CD4-positive, alpha-beta memory T cell (primary cell): ENCODE measurements around the gene SEMA5B. TPM values are rescaled to one million over a fixed set of nuclear protein-coding genes. Genes with fewer than 3 reads are reported as not detected.
A peak's percentile ranks its signal among the peaks of the same experiment; 100 is the strongest.

ENCODE experiments used
- CTCF ChIA-PET: fragments of 350-600 bp; sonication (Branson Sonifier 250); formaldehyde crosslinking; loops from one replicate; lab custom pipeline; 2021; ENCODE audit warnings: inconsistent platforms; ENCODE audit not compliant: partially characterized antibody; lab: Charles Lee
- POLR2A ChIA-PET: fragments of 350-600 bp; sonication (Branson Sonifier 250); formaldehyde crosslinking; loops from one replicate; lab custom pipeline; 2021; ENCODE audit not compliant: partially characterized antibody; lab: Charles Lee
- DNase-seq, 5 donors: peaks; one replicate each; pipeline versions ENCODE4 v3.0.0 to v3.0.0-alpha.2; 2020 to 2022; ENCODE audit warnings: mixed read lengths in 1 of 5
- H3K27ac ChIP-seq: one replicate; pipeline ENCODE4 v1.7.0; 2013; ENCODE audit warnings: low read depth, low read length
- H3K27me3 ChIP-seq: 2 replicates; pipeline ENCODE4 v1.7.0; 2013; ENCODE audit warnings: mild to moderate bottlenecking, low read length, moderate library complexity; ENCODE audit not compliant: insufficient read depth
- H3K36me3 ChIP-seq: 2 replicates; pipeline ENCODE4 v1.7.0; 2013; ENCODE audit warnings: mild to moderate bottlenecking, low read length, moderate library complexity; ENCODE audit not compliant: insufficient read depth
- H3K4me1 ChIP-seq: 2 replicates; pipeline ENCODE4 v1.7.0; 2013; ENCODE audit warnings: mild to moderate bottlenecking, low read length, moderate library complexity; ENCODE audit not compliant: insufficient read depth
- H3K4me3 ChIP-seq, 2 donors: one replicate each; pipeline ENCODE4 v1.7.0; 2013; ENCODE audit warnings: low read length in 2 of 2, mild to moderate bottlenecking in 1 of 2
- H3K9me3 ChIP-seq, 2 donors: one replicate each; pipeline ENCODE4 v1.7.0; 2013; ENCODE audit warnings: low read length in 2 of 2, control low read depth in 1 of 2; ENCODE audit not compliant: control insufficient read depth in 1 of 2
- H3K27ac Mint-ChIP-seq, 7 donors: one replicate each; pipeline ENCODE4 v1.8.0; 2020 to 2021; ENCODE audit warnings: mixed read lengths in 7 of 7, mild to moderate bottlenecking in 6 of 7, inconsistent platforms in 3 of 7, moderate library complexity in 3 of 7
- H3K27me3 Mint-ChIP-seq, 2 donors: one replicate each; pipeline ENCODE4 v1.8.0; 2020 to 2021; ENCODE audit warnings: mixed read lengths in 2 of 2
- H3K36me3 Mint-ChIP-seq, 2 donors: one replicate each; pipeline ENCODE4 v1.8.0; 2020 to 2021; ENCODE audit warnings: mixed read lengths in 2 of 2, inconsistent platforms in 1 of 2, mild to moderate bottlenecking in 1 of 2
- H3K4me1 Mint-ChIP-seq, 4 donors: one replicate each; pipeline ENCODE4 v1.8.0; 2020 to 2021; ENCODE audit warnings: mixed read lengths in 4 of 4, mild to moderate bottlenecking in 1 of 4
- H3K4me3 Mint-ChIP-seq, 8 donors: one replicate each; pipeline ENCODE4 v1.8.0; 2020 to 2021; ENCODE audit warnings: mixed read lengths in 8 of 8, mild to moderate bottlenecking in 7 of 8, moderate library complexity in 6 of 8, inconsistent platforms in 3 of 8
- H3K9me3 Mint-ChIP-seq, 8 donors: one replicate each; pipeline ENCODE4 v1.8.0; 2020 to 2021; ENCODE audit warnings: mixed read lengths in 8 of 8, mild to moderate bottlenecking in 5 of 8, inconsistent platforms in 3 of 8, moderate library complexity in 1 of 8
- intact Hi-C: fragments of 100-400 bp; cut with micrococcal nuclease; formaldehyde crosslinking; loops from one replicate; pipeline ENCODE4 v1.15.1; 2023
- polyA plus RNA-seq, 2 donors: library from polyadenylated mRNA; unstranded; fragments of 300-500 nt; fragmentation: Illumina TruSeq; gene quantifications; one replicate each; pipeline ENCODE4 v1.2.3, GENCODE V29; 2021
- total RNA-seq, 2 experiments: library from RNA; stranded (reverse); gene quantifications; one replicate each; pipeline ENCODE4 v1.2.3, GENCODE V29; 2021

Gene SEMA5B
- total and polyA plus RNA-seq, 4 experiments from 2014 or later: not detected

- Histone ChIP-seq H3K27ac (no peak overlapping the region), H3K27me3 (no peaks in the 10 kb centered on the region), H3K4me1 (no peaks in the 10 kb centered on the region), H3K4me3 (no peak overlapping the region), H3K9me3 (no peaks in the 10 kb centered on the region), H3K36me3 (peaks cover 4% of the 10 kb centered on the region)
- ChIA-PET POLR2A (no interaction called here), CTCF (interaction anchor here (1.7 kb wide), 1 partner anchor 13 kb away, joined by 4 read pairs; no protein-coding TSS in a partner anchor)
- H3K4me1 Mint-ChIP-seq: no peaks in the 10 kb centered on the region
- H3K27me3 Mint-ChIP-seq: no peaks in the 10 kb centered on the region
- no peak for DNase-seq
- intact Hi-C loops: no loop called here
- peak overlapping the region in 1 of 7 donors; percentile 33 for H3K27ac Mint-ChIP-seq
- H3K4me3 Mint-ChIP-seq: no peak overlapping the region
- no peaks in the 10 kb centered on the region for H3K9me3 Mint-ChIP-seq
- peaks cover 22% of the 10 kb centered on the region in 2 donors for H3K36me3 Mint-ChIP-seq
These were observed 163.1 kb downstream of the SEMA5B start for GRCh38 chr3:122864498-122864897.

GRCh38 chr3:122862381-122862780, 165.2 kb downstream of the SEMA5B start:
- Mint-ChIP-seq H3K27me3 (no peaks in the 10 kb centered on the region), H3K4me3 (no peak overlapping the region), H3K4me1 (no peaks in the 10 kb centered on the region), H3K36me3 (peaks cover 23 to 28% of the 10 kb centered on the region in 2 donors), H3K27ac (no peak overlapping the region), H3K9me3 (no peaks in the 10 kb centered on the region)
- peaks cover 4% of the 10 kb centered on the region for H3K36me3 ChIP-seq
- no peaks in the 10 kb centered on the region for H3K4me1 ChIP-seq
- DNase-seq: no peak
- POLR2A ChIA-PET: no interaction called here
- no peak overlapping the region for H3K27ac ChIP-seq
- intact Hi-C loops: no loop called here
- CTCF ChIA-PET: no interaction called here
- H3K9me3 ChIP-seq: no peaks in the 10 kb centered on the region
- no peak overlapping the region for H3K4me3 ChIP-seq
- no peaks in the 10 kb centered on the region for H3K27me3 ChIP-seq

Other genes with a start within 250 kb of the SEMA5B start
- 10 to 100 TPM; 22.9 to 23.2 TPM for gene HSPBAP1, start 233.9 kb downstream of the SEMA5B start, total RNA-seq
- gene HSPBAP1, start 233.9 kb downstream of the SEMA5B start, polyA plus RNA-seq: 10 to 100 TPM in 1 of 2 donors, 1 to 10 TPM in 1; 6.7 to 11.9 TPM
- gene SLC49A4, start 232.7 kb downstream of the SEMA5B start, total RNA-seq: 1 to 10 TPM; 7.1 to 7.6 TPM
- gene SLC49A4, start 232.7 kb downstream of the SEMA5B start, polyA plus RNA-seq: 1 to 10 TPM; 1.9 to 2.3 TPM
- 1 to 10 TPM; 6.3 to 7.0 TPM for gene PDIA5, start 39.3 kb upstream of the SEMA5B start, total RNA-seq
- gene PDIA5, start 39.3 kb upstream of the SEMA5B start, polyA plus RNA-seq: 1 to 10 TPM; 3.0 to 5.0 TPM
- 10 to 100 TPM; 19.4 to 23.2 TPM for gene SEC22A, start 174.2 kb upstream of the SEMA5B start, total RNA-seq
- gene SEC22A, start 174.2 kb upstream of the SEMA5B start, polyA plus RNA-seq: 10 to 100 TPM; 21.8 to 26.5 TPM